ENCODE measurements around the gene HNRNPL. TPM values are rescaled to one million over a fixed set of nuclear protein-coding genes. Genes with fewer than 3 reads are reported as not detected.
"Not testable (repeated sequence)": the region's sequence is repeated elsewhere in the genome, so short reads cannot be mapped to it uniquely, and the experiment has no call there.

HNRNPL gene
- total RNA-seq, 3 donors from 2014 or later (not counting 1 experiment from before 2014, with no cell fraction given), result 636 to 800 (median 702) TPM

DNA sequence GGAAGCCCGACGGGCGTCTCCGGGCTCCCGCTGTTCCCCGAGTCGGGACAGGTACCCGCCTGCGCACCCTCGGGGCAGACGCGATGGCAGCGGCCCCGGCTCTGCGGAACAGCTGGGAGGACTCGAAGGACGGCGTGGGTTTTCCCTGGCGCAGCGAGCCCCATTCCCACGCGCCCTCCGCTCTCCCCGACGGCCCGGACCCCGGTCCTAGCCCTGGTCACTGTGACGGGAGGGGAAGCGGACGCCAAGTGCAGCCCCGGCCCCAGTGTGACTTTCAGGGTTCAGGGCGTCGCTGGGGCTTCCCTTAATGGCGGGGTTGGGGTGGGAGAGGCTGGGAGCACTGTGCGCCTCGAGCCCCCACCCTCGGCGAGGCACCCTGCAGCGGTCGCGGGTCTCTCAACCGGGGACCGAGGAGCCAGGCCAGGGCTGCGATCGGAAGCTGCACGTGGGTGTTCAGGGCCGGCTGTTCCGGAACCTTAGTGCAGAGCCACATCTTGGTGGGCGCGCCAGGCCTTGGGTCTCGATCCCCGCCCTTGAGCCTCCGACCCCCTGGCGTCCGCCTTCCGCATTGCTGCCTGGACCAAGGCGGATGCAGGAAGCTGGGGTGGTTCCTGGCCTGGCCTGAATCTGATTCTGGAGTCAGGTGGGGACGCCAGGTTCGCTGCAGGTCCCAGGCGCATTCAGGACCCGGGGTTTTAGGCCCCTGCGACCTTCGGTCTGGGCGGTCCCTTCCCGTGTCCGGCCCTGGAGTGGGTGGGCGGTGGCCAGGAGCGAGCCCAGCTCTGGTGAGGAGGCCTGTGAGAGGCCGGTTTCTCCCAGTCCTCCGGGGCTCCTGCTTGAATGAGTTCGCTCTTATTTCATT lies 57.3 kb downstream of the HNRNPL start:
- H3K4me1 ChIP-seq (ENCODE audit: control insufficient read depth, insufficient read depth, low read length), result peaks cover 13% of the 10 kb centered on the region
- Mint-ChIP-seq H3K4me3 (peak overlapping the region; percentile 69), H3K27ac (peak overlapping the region in 1 of 2 donors; percentile 22), H3K36me3 (no peaks in the 10 kb centered on the region), H3K9me3 (no peaks in the 10 kb centered on the region), H3K4me1 (no peaks in the 10 kb centered on the region), H3K27me3 (ENCODE audit: low read depth in 2 of 2) (no peaks in the 10 kb centered on the region)
- TF ChIP-seq, protein P1, sequence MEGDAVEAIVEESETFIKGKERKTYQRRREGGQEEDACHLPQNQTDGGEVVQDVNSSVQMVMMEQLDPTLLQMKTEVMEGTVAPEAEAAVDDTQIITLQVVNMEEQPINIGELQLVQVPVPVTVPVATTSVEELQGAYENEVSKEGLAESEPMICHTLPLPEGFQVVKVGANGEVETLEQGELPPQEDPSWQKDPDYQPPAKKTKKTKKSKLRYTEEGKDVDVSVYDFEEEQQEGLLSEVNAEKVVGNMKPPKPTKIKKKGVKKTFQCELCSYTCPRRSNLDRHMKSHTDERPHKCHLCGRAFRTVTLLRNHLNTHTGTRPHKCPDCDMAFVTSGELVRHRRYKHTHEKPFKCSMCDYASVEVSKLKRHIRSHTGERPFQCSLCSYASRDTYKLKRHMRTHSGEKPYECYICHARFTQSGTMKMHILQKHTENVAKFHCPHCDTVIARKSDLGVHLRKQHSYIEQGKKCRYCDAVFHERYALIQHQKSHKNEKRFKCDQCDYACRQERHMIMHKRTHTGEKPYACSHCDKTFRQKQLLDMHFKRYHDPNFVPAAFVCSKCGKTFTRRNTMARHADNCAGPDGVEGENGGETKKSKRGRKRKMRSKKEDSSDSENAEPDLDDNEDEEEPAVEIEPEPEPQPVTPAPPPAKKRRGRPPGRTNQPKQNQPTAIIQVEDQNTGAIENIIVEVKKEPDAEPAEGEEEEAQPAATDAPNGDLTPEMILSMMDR (IDR thresholded peaks at IDR 0.05), result peak; percentile 55
- H3K4me3 ChIP-seq (ENCODE audit: low read length), result peak overlapping the region; percentile 37
- H3K36me3 ChIP-seq (ENCODE audit: control insufficient read depth, insufficient read depth, low read length), result no peaks in the 10 kb centered on the region
- DNase-seq (peak; percentile 48 to 59), ATAC-seq (peak; percentile 49 to 60 (median 50))
- 15% methylated on average over 62 of the region's 71 CpGs for WGBS (ENCODE audit: insufficient coverage)
- intact Hi-C loops (cut with micrococcal nuclease), result loop anchor here (2.0 kb wide), 1 partner anchor 18 kb away; no protein-coding TSS in a partner anchor
- H3K9me3 ChIP-seq (ENCODE audit: control insufficient read depth, insufficient read depth, low read length), result no peaks in the 10 kb centered on the region
- H3K27ac ChIP-seq (ENCODE audit: low read length), result no peak overlapping the region
- no peaks in the 10 kb centered on the region for H3K27me3 ChIP-seq (ENCODE audit: control insufficient read depth, insufficient read depth, low read length)

DNA sequence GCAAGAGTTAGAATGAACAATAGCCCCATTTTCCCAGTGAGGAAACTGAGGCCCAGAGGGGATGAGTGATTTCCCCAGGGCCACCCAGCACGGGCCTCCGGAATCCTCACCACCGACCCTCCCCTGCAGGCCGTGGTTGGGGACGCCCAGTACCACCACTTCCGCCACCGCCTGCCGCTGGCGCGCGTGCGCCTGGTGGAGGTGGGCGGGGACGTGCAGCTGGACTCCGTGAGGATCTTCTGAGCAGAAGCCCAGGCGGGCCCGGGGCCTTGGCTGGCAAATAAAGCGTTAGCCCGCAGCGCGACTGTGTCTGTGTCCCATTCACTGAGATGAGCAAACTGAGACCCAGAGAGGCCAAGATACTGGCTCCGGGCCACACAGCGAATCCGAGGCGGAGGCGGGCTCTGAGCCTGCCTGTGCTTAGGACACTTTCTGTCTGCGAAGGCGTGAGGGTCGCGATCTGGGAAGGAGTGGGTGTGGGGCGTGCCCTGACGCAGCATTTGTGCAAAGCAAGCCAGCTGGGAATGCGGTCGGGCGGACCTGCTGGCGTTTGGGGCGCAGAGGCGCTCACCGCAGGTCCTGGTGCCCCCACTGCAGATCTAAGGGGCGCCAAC lies 58.2 kb downstream of the HNRNPL start:
- not testable (repeated sequence) for H3K36me3 ChIP-seq (ENCODE audit: control insufficient read depth, insufficient read depth, low read length); H3K4me1 Mint-ChIP-seq; H3K36me3 Mint-ChIP-seq; H3K4me3 ChIP-seq (ENCODE audit: low read length); H3K27ac ChIP-seq (ENCODE audit: low read length); H3K27me3 Mint-ChIP-seq (ENCODE audit: low read depth in 2 of 2); H3K4me3 Mint-ChIP-seq; H3K9me3 ChIP-seq (ENCODE audit: control insufficient read depth, insufficient read depth, low read length); H3K27ac Mint-ChIP-seq; H3K9me3 Mint-ChIP-seq; DNase-seq; H3K27me3 ChIP-seq (ENCODE audit: control insufficient read depth, insufficient read depth, low read length)
- H3K4me1 ChIP-seq (ENCODE audit: control insufficient read depth, insufficient read depth, low read length), result peaks cover 13% of the 10 kb centered on the region
- intact Hi-C loops (cut with micrococcal nuclease), result loop anchor here (2.0 kb wide), 1 partner anchor 17 kb away; no protein-coding TSS in a partner anchor
- ATAC-seq, result peak; percentile 88 to 94 (median 90)
- WGBS (ENCODE audit: insufficient coverage), result no CpG with 5 or more reads among the region's 40 CpGs

DNA sequence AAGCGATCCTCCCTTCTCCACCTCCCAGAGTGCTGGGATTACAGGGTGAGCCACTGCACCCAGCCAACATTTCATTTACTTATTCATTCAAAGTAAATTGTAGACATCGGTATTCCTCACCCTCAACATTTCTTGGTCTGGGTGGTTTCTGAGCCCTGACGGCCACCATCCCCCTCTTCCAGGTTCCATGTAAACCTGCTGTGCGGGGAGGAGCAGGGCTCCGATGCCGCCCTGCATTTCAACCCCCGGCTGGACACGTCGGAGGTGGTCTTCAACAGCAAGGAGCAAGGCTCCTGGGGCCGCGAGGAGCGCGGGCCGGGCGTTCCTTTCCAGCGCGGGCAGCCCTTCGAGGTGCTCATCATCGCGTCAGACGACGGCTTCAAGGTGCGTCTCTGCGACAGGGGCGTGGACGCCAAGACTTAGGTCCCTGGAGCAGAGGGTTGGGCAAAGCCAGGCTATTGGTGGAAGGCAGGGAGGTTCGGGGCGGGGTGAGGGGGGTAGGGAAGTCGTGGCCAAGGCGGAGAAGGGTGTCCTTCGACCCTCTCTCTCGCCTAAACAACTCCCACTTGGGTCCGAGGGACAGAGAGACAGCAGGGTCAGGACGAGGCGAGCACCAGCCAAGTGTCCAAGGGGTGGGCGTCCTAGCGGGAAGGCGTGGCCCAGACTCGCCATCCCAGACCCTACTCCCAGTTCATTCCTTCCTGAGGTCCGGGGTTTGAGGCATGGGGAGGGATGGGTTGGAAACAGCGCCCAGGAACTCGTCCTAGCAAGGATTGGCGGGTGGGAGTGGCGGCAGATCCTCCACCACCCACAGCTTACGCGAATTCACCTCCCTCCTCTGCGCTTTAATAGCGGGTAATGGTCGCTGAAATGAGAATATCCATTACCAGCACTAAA lies 59.0 kb downstream of the HNRNPL start:
- ATAC-seq; intact Hi-C loops (cut with micrococcal nuclease); H3K4me3 ChIP-seq (ENCODE audit: low read length); H3K27ac ChIP-seq (ENCODE audit: low read length); H3K27ac Mint-ChIP-seq; H3K4me3 Mint-ChIP-seq; H3K27me3 Mint-ChIP-seq (ENCODE audit: low read depth in 2 of 2); H3K9me3 ChIP-seq (ENCODE audit: control insufficient read depth, insufficient read depth, low read length); H3K36me3 ChIP-seq (ENCODE audit: control insufficient read depth, insufficient read depth, low read length); H3K4me1 Mint-ChIP-seq; H3K27me3 ChIP-seq (ENCODE audit: control insufficient read depth, insufficient read depth, low read length); H3K9me3 Mint-ChIP-seq; DNase-seq; H3K36me3 Mint-ChIP-seq: not testable (repeated sequence)
- 89% methylated on average over 2 of the region's 49 CpGs for WGBS (ENCODE audit: insufficient coverage)
- H3K4me1 ChIP-seq (ENCODE audit: control insufficient read depth, insufficient read depth, low read length), result peaks cover 13% of the 10 kb centered on the region

DNA sequence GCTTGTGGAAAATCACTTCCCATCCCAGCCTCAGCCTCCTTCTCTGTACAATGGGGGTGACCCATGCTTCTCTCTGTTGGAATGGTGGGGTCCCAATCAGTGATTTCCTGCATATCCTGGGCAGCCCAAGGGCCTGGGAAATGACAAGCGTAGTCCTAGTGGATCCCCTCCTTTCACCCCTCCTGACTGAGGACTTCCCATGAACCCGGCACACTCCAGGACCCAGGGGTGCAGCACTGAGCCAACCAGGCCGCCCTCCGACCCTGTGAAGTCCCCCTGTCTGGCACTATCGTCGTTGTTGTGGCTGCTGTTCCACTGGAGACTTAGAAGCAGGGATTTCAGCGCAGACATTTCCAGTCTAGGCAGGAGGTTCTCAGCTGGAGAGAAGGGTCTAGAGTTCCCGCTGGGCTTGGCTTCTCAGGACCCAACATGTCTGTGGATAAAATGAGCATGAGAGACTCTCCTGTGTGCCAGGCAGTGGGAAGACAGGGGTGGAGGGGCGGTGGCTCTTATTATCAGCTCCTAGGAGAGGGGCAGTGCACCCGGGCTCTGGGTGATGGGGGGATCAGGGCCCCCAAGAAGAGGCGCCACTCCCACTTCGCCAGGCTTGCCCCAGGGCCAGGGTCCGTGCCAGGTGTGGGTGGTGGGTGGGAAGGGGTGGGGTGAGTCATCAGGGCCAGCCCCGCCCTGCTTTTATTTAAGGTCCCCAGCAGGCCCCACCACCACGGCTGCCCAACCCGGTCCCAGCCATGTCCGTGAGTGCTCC lies 61.1 kb downstream of the HNRNPL start, which contains the start of gene LGALS7B:
Gene LGALS7B, plus strand, starts transcription at position 723 of the 766 bp plus-strand sequence. Its CDS starts 27 bp downstream, at position 750.
- H3K27ac Mint-ChIP-seq, result no peak within 1 kb of the TSS
- H3K27me3 ChIP-seq (ENCODE audit: control insufficient read depth, insufficient read depth, low read length), result no peaks in the 10 kb centered on the region
- H3K9me3 Mint-ChIP-seq, result no peaks in the 10 kb centered on the region
- WGBS (ENCODE audit: insufficient coverage), result 92% methylated on average over 9 of the region's 17 CpGs
- H3K36me3 ChIP-seq (ENCODE audit: control insufficient read depth, insufficient read depth, low read length), result no peaks in the 10 kb centered on the region
- no peaks in the 10 kb centered on the region for H3K9me3 ChIP-seq (ENCODE audit: control insufficient read depth, insufficient read depth, low read length)
- H3K4me1 ChIP-seq (ENCODE audit: control insufficient read depth, insufficient read depth, low read length), result peaks cover 13% of the 10 kb centered on the region
- H3K27me3 Mint-ChIP-seq (ENCODE audit: low read depth in 2 of 2), result no peaks in the 10 kb centered on the region
- no peaks in the 10 kb centered on the region for H3K36me3 Mint-ChIP-seq
- no peak for ATAC-seq
- DNase-seq, result no peak
- TF ChIP-seq, protein P1 (IDR thresholded peaks at IDR 0.05), result no peak
- H3K4me1 Mint-ChIP-seq, result no peaks in the 10 kb centered on the region
- H3K4me3 Mint-ChIP-seq, result no peak within 1 kb of the TSS
- no peak within 1 kb of the TSS for H3K27ac ChIP-seq (ENCODE audit: low read length)
- H3K4me3 ChIP-seq (ENCODE audit: low read length), result no peak within 1 kb of the TSS
- intact Hi-C loops (cut with micrococcal nuclease), result no loop called here
